ENCODE measurements around the gene AFG1L.
"Not testable (repeated sequence)": the region's sequence is repeated elsewhere in the genome, so short reads cannot be mapped to it uniquely, and the experiment has no call there.

Gene AFG1L

GRCh38 chr6:108442770-108443520 lies 148.1 kb downstream of the AFG1L start:
- in situ Hi-C loops (cut with MboI; ENCODE audit: low pct_unique_long_range_greater_than_20kb, low sequenced_read_pairs, unreplicated experiment): no loop called here
- TF ChIP-seq CTCF (IDR thresholded peaks at IDR 0.05; ENCODE audit: extremely low read depth, insufficient read depth, missing control alignments): no peak
- no peak for DNase-seq (ENCODE audit: low spot score)

GRCh38 chr6:108446629-108447150 lies 151.8 kb downstream of the AFG1L start:
- in situ Hi-C loops (cut with MboI; ENCODE audit: low pct_unique_long_range_greater_than_20kb, low sequenced_read_pairs, unreplicated experiment): no loop called here
- TF ChIP-seq CTCF (IDR thresholded peaks at IDR 0.05; ENCODE audit: extremely low read depth, insufficient read depth, missing control alignments): no peak
- no peak for DNase-seq (ENCODE audit: low spot score)

- no peak for DNase-seq (ENCODE audit: low spot score)
- no peak for TF ChIP-seq CTCF (IDR thresholded peaks at IDR 0.05; ENCODE audit: extremely low read depth, insufficient read depth, missing control alignments)
- in situ Hi-C loops (cut with MboI; ENCODE audit: low pct_unique_long_range_greater_than_20kb, low sequenced_read_pairs, unreplicated experiment): no loop called here
Observed at GRCh38 chr6:108448481-108448880, 153.6 kb downstream of the AFG1L start.

GRCh38 chr6:108449717-108450116 lies 154.9 kb downstream of the AFG1L start:
- in situ Hi-C loops (cut with MboI; ENCODE audit: low pct_unique_long_range_greater_than_20kb, low sequenced_read_pairs, unreplicated experiment); DNase-seq (ENCODE audit: low spot score): not testable (repeated sequence)

- DNase-seq (ENCODE audit: low spot score): no peak
- in situ Hi-C loops (cut with MboI; ENCODE audit: low pct_unique_long_range_greater_than_20kb, low sequenced_read_pairs, unreplicated experiment): no loop called here
- no peak for TF ChIP-seq CTCF (IDR thresholded peaks at IDR 0.05; ENCODE audit: extremely low read depth, insufficient read depth, missing control alignments)
Observed at GRCh38 chr6:108451816-108452215, 157.0 kb downstream of the AFG1L start.

GRCh38 chr6:108452711-108453195 lies 157.9 kb downstream of the AFG1L start:
- DNase-seq (ENCODE audit: low spot score): no peak
- in situ Hi-C loops (cut with MboI; ENCODE audit: low pct_unique_long_range_greater_than_20kb, low sequenced_read_pairs, unreplicated experiment): no loop called here
- TF ChIP-seq CTCF (IDR thresholded peaks at IDR 0.05; ENCODE audit: extremely low read depth, insufficient read depth, missing control alignments): no peak

- no peak for TF ChIP-seq CTCF (IDR thresholded peaks at IDR 0.05; ENCODE audit: extremely low read depth, insufficient read depth, missing control alignments)
- in situ Hi-C loops (cut with MboI; ENCODE audit: low pct_unique_long_range_greater_than_20kb, low sequenced_read_pairs, unreplicated experiment): no loop called here
- no peak for DNase-seq (ENCODE audit: low spot score)
Observed at GRCh38 chr6:108453601-108454185, 158.8 kb downstream of the AFG1L start.

Data from GM13977 (cell line).